ENCODE data around the gene TMEM120A. TPM values are rescaled to one million over a fixed set of nuclear protein-coding genes. Genes with fewer than 3 reads are reported as not detected.

TMEM120A gene
- total and polyA plus RNA-seq, 7 donors: 18.3 to 88.2 (median 49.0) TPM

DNA sequence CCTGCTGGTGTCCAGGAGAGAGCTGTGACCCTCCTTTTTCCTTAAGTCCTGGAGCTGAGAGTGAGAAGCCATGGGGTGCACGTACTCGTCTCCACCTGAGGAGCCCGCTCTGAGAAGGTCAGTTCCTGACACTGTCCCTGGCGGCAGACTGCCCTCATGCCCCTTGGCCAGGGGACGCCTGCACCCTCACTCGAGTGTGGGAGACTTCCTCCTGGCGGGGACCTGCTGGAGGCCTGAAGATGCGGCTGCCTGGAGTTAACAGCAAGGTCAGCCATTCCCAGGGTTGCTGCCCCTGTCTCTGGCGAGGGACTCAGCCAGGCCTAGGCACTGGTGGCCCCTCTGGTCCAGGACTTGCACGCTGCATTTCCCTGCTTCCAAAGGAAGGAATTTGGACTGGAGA is 26.4 kb downstream of the TMEM120A start:
- Histone ChIP-seq H3K27me3 (no peaks in the 10 kb centered on the region), H3K36me3 (peaks cover 0 to 9% (median 4%) of the 10 kb centered on the region in 4 donors), H3K4me3 (peak overlapping the region in 2 of 4 donors; percentile 3 to 7), H3K4me1 (peaks cover 0 to 70% (median 65%) of the 10 kb centered on the region in 4 donors), H3K9me3 (no peaks in the 10 kb centered on the region), H3K27ac (peak overlapping the region; percentile 84 to 95 (median 94))
- intact Hi-C loops (cut with DNase I): loop anchor here (2.0 to 10.0 kb wide), 4 partner anchors 89 to 1719 kb away; partner anchors contain the start of genes HIP1 and RHBDD2
- WGBS, 2 donors: 83 to 85% methylated on average over 10 of the region's 10 CpGs
- DNase-seq: no peak
- TF ChIP-seq POLR2A (IDR thresholded peaks at IDR 0.05) (no peak), EP300 (IDR thresholded peaks at IDR 0.05) (no peak)
- TF ChIP-seq, protein P1, sequence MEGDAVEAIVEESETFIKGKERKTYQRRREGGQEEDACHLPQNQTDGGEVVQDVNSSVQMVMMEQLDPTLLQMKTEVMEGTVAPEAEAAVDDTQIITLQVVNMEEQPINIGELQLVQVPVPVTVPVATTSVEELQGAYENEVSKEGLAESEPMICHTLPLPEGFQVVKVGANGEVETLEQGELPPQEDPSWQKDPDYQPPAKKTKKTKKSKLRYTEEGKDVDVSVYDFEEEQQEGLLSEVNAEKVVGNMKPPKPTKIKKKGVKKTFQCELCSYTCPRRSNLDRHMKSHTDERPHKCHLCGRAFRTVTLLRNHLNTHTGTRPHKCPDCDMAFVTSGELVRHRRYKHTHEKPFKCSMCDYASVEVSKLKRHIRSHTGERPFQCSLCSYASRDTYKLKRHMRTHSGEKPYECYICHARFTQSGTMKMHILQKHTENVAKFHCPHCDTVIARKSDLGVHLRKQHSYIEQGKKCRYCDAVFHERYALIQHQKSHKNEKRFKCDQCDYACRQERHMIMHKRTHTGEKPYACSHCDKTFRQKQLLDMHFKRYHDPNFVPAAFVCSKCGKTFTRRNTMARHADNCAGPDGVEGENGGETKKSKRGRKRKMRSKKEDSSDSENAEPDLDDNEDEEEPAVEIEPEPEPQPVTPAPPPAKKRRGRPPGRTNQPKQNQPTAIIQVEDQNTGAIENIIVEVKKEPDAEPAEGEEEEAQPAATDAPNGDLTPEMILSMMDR (IDR thresholded peaks at IDR 0.05): no peak

DNA sequence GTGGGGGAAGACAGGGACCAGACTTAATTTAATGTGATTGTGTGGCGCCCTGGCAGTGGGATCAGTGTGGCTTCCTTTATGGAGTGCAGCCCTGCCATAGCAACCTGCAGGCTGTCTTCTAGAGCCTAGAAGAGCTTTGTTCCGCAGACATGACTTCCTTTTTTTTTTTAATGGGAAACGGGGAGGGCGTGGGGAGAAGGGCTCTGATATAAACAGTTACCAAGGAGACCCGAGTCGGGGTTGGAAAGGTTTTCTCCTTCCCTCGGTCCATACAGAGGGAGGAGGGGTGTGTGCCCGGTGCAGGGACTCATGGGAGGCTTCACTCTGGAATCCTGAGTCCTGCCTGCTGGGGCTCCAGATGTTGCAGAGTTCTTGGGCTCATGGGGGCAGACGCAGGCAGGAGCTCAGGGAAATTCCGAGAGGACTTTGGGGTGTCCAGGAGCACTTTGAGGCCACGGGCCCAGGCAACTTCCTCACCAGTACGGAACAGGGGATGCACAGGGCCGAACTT is 26.9 kb downstream of the TMEM120A start:
- peak overlapping the region in 2 of 4 donors; percentile 3 to 7 for H3K4me3 ChIP-seq
- peak overlapping the region; percentile 84 to 95 (median 94) for H3K27ac ChIP-seq
- DNase-seq: peak; percentile 91
- peaks cover 0 to 4% (median 1%) of the 10 kb centered on the region in 4 donors for H3K36me3 ChIP-seq
- TF ChIP-seq EP300 (IDR thresholded peaks at IDR 0.05) (peak in 2 of 4 donors; percentile 12 to 86), POLR2AphosphoS5 (IDR thresholded peaks at IDR 0.05) (peak in 3 of 4 donors; percentile 33 to 80 (median 42)), POLR2A (IDR thresholded peaks at IDR 0.05) (no peak)
- TF ChIP-seq, protein P1 (IDR thresholded peaks at IDR 0.05): no peak
- intact Hi-C loops (cut with DNase I): loop anchor here (1.0 to 10.0 kb wide), 5 partner anchors 27 to 1720 kb away; partner anchors contain the start of genes HIP1, POR and TMEM120A
- no peaks in the 10 kb centered on the region for H3K9me3 ChIP-seq
- H3K4me1 ChIP-seq: peaks cover 0 to 75% (median 67%) of the 10 kb centered on the region in 4 donors
- WGBS, 2 donors: 44 to 57% methylated on average over 13 of the region's 13 CpGs
- H3K27me3 ChIP-seq: no peaks in the 10 kb centered on the region

DNA sequence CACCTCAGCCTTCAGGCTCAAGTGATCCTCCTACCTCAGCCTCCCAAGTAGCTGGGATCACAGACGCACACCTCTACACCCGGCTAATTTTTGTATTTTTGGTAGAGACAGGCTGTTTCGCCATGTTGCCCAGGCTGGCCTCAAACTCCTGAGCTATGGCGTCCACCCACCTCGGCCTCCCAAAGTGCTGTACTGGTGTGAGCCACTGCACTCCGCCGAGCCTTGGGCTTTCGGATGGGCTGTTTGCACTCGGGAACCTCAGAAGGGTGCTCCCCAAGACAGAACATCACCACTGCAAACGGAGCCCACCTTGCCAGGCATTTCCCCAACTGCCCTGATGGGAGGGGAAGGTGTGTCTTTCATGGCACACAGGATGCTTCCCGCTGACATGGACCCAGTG is 27.3 kb downstream of the TMEM120A start:
- TF ChIP-seq POLR2AphosphoS5 (IDR thresholded peaks at IDR 0.05) (no peak), EP300 (IDR thresholded peaks at IDR 0.05) (no peak), POLR2A (IDR thresholded peaks at IDR 0.05) (no peak)
- TF ChIP-seq, protein P1 (IDR thresholded peaks at IDR 0.05): no peak
- DNase-seq: no peak
- Histone ChIP-seq H3K27ac (peak overlapping the region; percentile 84 to 95 (median 94)), H3K9me3 (no peaks in the 10 kb centered on the region), H3K4me1 (peaks cover 0 to 78% (median 67%) of the 10 kb centered on the region in 4 donors), H3K4me3 (peak overlapping the region in 2 of 4 donors; percentile 37), H3K27me3 (no peaks in the 10 kb centered on the region), H3K36me3 (no peaks in the 10 kb centered on the region)
- 92 to 95% methylated on average over 11 of the region's 11 CpGs for WGBS, 2 donors
- intact Hi-C loops (cut with DNase I): loop anchor here (1.0 to 10.0 kb wide), 5 partner anchors 28 to 1720 kb away; partner anchors contain the start of genes HIP1, POR and TMEM120A

DNA sequence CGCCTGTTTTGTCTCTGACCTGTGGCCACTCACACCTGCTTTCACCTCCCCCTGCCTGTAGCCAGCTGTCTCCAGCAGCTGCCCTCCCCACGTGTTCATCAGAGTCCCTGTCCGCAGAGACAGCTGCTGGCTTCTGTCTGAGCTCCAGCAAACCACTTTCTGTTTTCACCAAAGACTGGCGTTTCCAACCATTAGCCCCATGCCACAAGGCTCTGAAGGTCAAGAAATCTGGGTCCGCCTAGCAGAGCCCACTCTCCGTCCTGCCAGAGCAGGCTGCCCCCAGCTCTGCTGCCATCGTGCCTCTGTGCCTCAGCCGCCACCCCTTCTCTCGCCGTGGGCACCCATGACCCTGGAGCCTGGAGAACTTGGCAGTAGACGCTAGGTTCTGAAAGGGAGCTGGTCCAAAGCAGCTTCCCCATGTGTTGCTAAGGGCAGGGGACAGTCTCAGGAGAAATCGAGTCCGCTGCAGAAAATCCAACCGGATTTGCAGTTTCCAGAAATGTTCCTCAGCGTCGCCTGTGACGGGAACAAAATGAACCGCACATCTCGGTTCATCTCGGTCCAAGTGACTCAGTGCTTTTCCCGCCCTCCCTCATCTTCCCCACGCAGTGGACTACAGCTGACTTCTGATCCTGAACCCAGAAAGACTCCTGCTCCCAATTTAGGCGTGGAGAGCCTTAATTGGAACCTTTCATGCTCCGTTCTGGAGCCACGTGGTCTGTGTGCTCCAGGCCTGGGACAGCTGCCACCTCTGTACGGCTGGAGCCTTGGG is 28.0 kb downstream of the TMEM120A start:
- peak; percentile 94 for DNase-seq
- no peaks in the 10 kb centered on the region for H3K27me3 ChIP-seq
- TF ChIP-seq EP300 (IDR thresholded peaks at IDR 0.05) (peak; percentile 69 to 96 (median 91)), POLR2A (IDR thresholded peaks at IDR 0.05) (no peak), POLR2AphosphoS5 (IDR thresholded peaks at IDR 0.05) (peak; percentile 64 to 90 (median 75))
- TF ChIP-seq, protein P1 (IDR thresholded peaks at IDR 0.05): peak in 1 of 4 experiments; percentile 7
- H3K36me3 ChIP-seq: no peaks in the 10 kb centered on the region
- H3K27ac ChIP-seq: peak overlapping the region; percentile 84 to 95 (median 94)
- WGBS, 2 donors: 76 to 83% methylated on average over 26 of the region's 26 CpGs
- peaks cover 0 to 74% (median 61%) of the 10 kb centered on the region in 4 donors for H3K4me1 ChIP-seq
- H3K4me3 ChIP-seq: peak overlapping the region in 3 of 4 donors; percentile 31 to 37 (median 37)
- intact Hi-C loops (cut with DNase I): loop anchor here (2.0 to 10.0 kb wide), 4 partner anchors 28 to 1721 kb away; partner anchors contain the start of genes HIP1 and TMEM120A
- H3K9me3 ChIP-seq: no peaks in the 10 kb centered on the region
